ENCODE measurements around the gene ZMIZ1. TPM values are rescaled to one million over a fixed set of nuclear protein-coding genes. Genes with fewer than 3 reads are reported as not detected.

ZMIZ1 gene
- total RNA-seq, 1 experiment from 2014 or later = 28.4 TPM

DNA sequence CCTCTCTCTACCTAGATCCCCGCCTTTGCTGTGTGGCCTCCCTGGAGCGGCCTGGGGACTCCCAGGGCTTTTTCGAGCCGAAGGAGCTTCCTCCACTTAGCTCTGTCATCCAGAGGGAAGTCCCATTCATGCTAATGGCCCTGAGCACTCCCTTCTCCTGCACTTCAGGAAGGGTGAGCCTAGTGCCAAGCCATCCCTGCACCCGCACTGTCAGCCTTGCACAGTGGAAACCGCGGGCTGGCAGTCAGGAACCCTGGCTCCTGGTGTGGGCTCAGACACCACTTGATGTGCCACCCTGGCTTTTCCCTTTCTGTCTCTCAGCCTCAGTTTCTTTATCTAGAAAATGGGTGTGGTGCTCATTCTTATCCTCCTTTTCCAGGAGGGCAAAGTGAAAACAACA lies 131.6 kb downstream of the ZMIZ1 start:
- ChIA-PET CTCF (no interaction called here), POLR2A (no interaction called here), RAD21 (ENCODE audit: low non-redundant PET in 1 of 2, low total read pairs in 2 of 2, uncharacterized antibody in 2 of 2, unreplicated experiment in 2 of 2) (no interaction called here)
- Histone ChIP-seq H3K4me2 (ENCODE audit: low read length) (no peak overlapping the region), H3K36me3 (ENCODE audit: control insufficient read depth in 1 of 2, insufficient read depth in 2 of 2, low read length in 2 of 2) (0 out of 4 replicates have a peak, but pooled peaks cover 0 to 4% of the 10 kb centered on the region in 2 experiments), H3K9me3 (ENCODE audit: control insufficient read depth in 1 of 2, insufficient read depth in 1 of 2, low read depth in 1 of 2, low read length in 2 of 2) (no peaks in the 10 kb centered on the region), H4K20me1 (ENCODE audit: insufficient read depth) (no peaks in the 10 kb centered on the region), H3K4me1 (ENCODE audit: control insufficient read depth in 1 of 2, insufficient read depth in 2 of 2, low read length in 2 of 2) (peaks cover 0 to 13% of the 10 kb centered on the region in 2 experiments; a peak in 2 of 4 replicates), H3K9me2 (ENCODE audit: insufficient read depth) (no peaks in the 10 kb centered on the region), H3K27ac (ENCODE audit: low read depth, low read length) (no peak overlapping the region), H3K9ac (ENCODE audit: low read length) (no peak overlapping the region), H2AFZ (ENCODE audit: low read depth, low read length, poor library complexity, severe bottlenecking) (no peak overlapping the region), H3K4me3 (replicated peaks in 1 of 2; ENCODE audit: low read depth in 1 of 2, low read length in 2 of 2) (no peak overlapping the region), H3K27me3 (ENCODE audit: insufficient read depth, low read length) (no peaks in the 10 kb centered on the region), H3K79me2 (ENCODE audit: insufficient read depth, low read length) (no peaks in the 10 kb centered on the region)
- no peak for DNase-seq (ENCODE audit: low read depth, low spot score)
- ATAC-seq = no peak
- no TSS peak for BruUV-seq (replicated peaks)
- TF ChIP-seq EZH2 (IDR thresholded peaks at IDR 0.05) (no peak), SP1 (IDR thresholded peaks at IDR 0.05; ENCODE audit: low read depth) (no peak), ZNF274 (IDR thresholded peaks at IDR 0.05; ENCODE audit: low read depth, low read length) (no peak), JUND (IDR thresholded peaks at IDR 0.05) (no peak), CEBPB (IDR thresholded peaks at IDR 0.05; ENCODE audit: low read depth) (no peak), ZBTB33 (IDR thresholded peaks at IDR 0.05; ENCODE audit: extremely low read depth, insufficient replicate concordance, low read length) (no peak), MAX (IDR thresholded peaks at IDR 0.05) (no peak), TCF7L2 (IDR thresholded peaks at IDR 0.05; ENCODE audit: borderline replicate concordance, extremely low read depth, insufficient read depth, insufficient read length) (no peak), EGR1 (IDR thresholded peaks at IDR 0.05; ENCODE audit: low read depth) (no peak), YY1 (IDR thresholded peaks at IDR 0.05; ENCODE audit: extremely low read depth, insufficient replicate concordance, low read depth, low read length) (no peak), RAD21 (IDR thresholded peaks at IDR 0.05; ENCODE audit: low read depth) (no peak), POLR2AphosphoS5 (IDR thresholded peaks at IDR 0.05; ENCODE audit: low read depth, low read length) (no peak), ELF1 (IDR thresholded peaks at IDR 0.05; ENCODE audit: borderline replicate concordance, low read depth) (no peak)
- TF ChIP-seq, protein P1, sequence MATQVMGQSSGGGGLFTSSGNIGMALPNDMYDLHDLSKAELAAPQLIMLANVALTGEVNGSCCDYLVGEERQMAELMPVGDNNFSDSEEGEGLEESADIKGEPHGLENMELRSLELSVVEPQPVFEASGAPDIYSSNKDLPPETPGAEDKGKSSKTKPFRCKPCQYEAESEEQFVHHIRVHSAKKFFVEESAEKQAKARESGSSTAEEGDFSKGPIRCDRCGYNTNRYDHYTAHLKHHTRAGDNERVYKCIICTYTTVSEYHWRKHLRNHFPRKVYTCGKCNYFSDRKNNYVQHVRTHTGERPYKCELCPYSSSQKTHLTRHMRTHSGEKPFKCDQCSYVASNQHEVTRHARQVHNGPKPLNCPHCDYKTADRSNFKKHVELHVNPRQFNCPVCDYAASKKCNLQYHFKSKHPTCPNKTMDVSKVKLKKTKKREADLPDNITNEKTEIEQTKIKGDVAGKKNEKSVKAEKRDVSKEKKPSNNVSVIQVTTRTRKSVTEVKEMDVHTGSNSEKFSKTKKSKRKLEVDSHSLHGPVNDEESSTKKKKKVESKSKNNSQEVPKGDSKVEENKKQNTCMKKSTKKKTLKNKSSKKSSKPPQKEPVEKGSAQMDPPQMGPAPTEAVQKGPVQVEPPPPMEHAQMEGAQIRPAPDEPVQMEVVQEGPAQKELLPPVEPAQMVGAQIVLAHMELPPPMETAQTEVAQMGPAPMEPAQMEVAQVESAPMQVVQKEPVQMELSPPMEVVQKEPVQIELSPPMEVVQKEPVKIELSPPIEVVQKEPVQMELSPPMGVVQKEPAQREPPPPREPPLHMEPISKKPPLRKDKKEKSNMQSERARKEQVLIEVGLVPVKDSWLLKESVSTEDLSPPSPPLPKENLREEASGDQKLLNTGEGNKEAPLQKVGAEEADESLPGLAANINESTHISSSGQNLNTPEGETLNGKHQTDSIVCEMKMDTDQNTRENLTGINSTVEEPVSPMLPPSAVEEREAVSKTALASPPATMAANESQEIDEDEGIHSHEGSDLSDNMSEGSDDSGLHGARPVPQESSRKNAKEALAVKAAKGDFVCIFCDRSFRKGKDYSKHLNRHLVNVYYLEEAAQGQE (IDR thresholded peaks at IDR 0.05; ENCODE audit: low read depth) = no peak
- TF ChIP-seq, protein P2, sequence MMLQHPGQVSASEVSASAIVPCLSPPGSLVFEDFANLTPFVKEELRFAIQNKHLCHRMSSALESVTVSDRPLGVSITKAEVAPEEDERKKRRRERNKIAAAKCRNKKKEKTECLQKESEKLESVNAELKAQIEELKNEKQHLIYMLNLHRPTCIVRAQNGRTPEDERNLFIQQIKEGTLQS (IDR thresholded peaks at IDR 0.05) = no peak
- intact Hi-C loops (cut with micrococcal nuclease) = no loop called here
